HG03095 (cell line): ENCODE data around the gene TBC1D8.

Source experiments
- ATAC-seq: cut with Tn5 transposase; IDR thresholded peaks from one replicate; pipeline ENCODE4 v1.9.1; 2021; ENCODE audit warnings: moderate library complexity; ENCODE audit not compliant: unreplicated experiment

The TBC1D8 gene

GRCh38 chr2:101113441-101114267 is 37.5 kb downstream of the TBC1D8 start:
- no peak for ATAC-seq

GRCh38 chr2:101112772-101113157 is 38.4 kb downstream of the TBC1D8 start:
- no peak for ATAC-seq

DNA sequence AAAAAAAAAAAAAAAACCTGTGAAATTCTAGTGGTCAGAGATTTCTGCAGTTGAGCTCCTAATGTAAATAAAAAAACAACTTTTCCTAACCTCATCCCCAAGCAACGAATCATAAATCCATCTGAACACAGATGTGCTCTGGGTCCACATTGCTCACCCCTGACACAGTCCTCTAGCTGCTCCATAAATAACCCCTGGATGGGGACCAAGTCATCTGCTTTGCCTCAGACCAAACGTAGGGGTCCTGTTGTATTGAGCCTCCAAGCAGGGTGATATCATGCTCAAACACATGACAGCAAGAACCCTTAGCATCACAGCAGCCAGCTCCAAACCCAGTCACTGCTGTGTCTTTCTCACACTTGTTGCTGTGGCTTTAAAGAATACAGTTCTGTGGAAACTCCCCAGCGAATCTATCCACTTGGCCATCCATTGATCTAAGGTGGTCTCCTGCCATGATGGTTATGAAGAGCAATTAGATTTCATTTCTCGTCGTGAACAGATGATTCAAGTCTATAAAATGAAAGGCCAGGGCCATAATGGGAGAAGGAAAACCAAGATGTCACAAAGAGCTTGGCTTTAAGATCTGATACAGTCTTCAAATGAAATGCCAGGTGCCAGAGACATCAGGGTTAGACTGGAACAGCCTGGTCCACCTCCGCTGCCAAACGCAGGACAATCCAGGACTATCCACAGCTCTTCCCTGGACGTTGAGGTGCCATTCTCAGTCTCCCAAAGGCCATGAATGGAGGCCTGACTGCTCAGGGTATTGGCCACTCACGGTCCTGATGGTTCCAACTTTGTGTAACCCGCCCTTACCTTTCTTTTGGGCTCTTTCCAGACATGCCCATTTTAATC is 39.0 kb downstream of the TBC1D8 start:
- ATAC-seq = no peak

DNA sequence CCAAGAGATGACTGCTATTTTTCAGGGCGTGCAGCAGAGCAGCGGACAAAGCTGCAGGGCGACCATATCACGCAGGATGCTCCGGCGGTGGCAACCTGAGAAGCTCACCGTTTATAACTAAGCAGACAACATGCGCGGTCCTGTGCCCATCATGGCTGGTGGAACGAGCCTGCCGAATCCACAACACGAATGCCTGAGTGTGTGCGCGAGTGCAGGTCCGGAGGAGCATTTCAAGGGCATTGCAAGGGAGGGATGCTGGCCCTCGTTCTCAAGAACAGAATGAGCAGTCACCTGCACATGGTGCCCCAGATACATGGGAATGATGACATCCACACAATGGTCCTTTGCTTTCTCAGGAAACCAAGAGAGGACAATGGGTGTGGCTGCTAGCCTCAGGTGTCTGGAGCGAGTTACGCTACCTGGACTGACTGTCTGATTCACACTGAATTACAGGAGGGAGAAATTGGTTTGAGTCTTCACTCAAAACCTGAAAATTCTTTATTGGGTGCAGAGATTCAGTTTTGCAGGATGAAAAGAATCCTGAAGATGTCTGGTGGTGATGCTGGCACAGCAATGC is 39.8 kb downstream of the TBC1D8 start:
- no peak for ATAC-seq

- no peak for ATAC-seq
Observed at GRCh38 chr2:101109451-101110118, 41.6 kb downstream of the TBC1D8 start.

DNA sequence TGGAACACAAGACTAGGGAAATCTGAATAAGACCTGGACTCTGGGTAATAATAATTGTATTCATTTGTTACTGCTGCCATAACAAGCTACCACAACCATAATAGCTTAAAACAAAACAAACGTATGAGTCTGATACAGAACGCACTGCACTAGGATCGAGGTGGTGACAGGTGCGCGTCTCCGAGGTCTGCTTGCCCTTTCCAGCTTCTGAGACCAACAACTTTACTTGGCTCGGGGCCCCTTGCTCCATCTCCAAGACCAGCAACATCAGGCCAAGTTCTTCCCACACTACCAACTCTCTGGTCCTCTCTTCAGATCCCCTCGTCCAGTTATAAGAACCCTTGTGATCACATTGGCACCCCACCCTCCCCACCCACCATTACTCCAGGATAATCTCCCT is 42.8 kb downstream of the TBC1D8 start:
- no peak for ATAC-seq

DNA sequence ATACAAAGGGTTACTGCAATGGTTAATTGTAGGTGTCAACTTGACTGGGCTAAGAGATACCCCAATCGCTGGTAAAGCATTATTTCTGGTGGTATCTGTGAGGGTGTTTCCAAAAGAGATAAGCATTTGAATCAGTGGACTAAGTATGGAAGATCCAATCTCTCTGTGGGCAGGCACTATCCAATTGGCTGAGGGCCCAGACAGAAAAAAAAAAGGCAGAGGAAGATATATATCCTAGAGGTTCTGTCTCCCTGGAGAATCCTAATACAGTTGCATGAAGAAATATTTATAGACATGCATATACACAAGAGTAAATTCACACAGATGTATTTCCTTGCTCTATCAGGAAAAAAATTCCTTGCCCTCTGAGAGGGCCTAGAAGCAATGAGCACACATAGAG is 43.9 kb downstream of the TBC1D8 start:
- no peak for ATAC-seq

DNA sequence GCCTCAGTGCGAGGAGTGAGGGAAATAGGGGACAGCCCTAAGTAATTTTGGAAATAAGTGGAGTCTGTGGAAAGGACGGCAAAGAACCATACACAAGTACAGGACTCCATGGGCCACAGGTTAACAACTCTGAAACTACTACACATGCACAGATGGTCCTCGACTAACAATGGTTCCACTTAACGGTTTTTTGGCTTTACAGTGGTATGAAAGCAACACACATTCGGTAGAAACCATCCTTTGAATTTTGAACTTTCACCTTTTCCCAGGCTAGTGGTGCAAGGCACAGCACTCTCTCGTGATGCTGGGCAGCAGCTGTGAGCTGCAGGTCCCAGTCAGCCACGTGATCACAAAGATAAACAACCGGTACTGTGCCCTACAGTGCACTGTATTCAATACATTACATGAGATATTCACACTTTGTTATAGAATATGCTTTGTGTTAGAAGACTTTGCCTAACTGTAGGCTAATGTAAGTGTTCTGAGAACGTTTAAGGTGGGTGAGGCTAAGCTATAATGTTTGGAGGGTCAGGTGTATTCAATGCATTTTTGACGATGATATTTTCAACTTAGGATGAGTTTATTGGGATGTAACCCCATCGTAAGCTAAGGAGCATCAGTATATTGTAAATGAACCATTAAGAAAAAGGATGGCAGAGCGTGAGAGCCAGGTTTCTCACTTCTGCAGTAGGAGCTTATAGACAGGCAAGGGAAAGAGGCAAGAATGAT is 44.6 kb downstream of the TBC1D8 start:
- ATAC-seq = no peak

DNA sequence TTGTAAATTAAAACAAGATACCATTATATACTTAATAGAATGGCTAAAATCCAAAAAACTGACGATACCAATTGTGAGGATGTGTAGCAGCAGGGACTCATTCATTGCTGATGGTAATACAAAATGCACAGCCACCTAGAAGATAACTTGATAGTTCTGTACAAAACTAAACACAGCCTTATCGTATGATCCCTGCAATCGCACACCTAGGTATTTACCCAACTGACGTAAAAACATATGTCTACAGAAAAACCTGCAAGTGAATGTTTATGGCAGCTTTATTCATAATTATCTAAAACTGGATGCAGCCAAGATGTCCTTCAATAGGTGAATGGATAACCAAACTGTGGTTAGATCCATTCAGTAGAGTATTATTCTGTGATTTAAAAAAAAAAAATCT is 45.5 kb downstream of the TBC1D8 start:
- ATAC-seq = no peak

- ATAC-seq = no peak
Observed at GRCh38 chr2:101097638-101098037, 53.5 kb downstream of the TBC1D8 start.

- no peak for ATAC-seq
Observed at GRCh38 chr2:101096619-101097142, 54.5 kb downstream of the TBC1D8 start.

DNA sequence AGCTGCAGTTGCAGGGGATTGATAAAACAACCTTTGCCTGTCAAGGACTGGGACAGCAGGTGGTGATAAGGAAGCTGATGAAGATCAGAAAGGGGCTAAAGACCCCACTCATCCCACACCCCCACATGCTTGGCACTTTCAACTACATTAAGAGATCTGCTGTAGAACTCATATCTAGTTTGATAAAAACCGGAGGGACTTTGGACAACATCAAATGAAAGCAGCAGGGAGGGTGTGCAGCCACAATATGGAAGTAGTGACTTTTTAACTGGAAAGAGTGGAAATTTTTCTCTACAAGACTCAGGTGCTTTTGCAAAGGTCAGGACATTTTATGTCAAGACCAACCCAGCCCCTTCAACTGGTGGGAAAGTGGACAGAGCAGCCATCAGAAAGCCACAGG is 56.8 kb downstream of the TBC1D8 start:
- ATAC-seq = no peak

GRCh38 chr2:101089942-101090799 is 61.0 kb downstream of the TBC1D8 start:
- no peak for ATAC-seq

DNA sequence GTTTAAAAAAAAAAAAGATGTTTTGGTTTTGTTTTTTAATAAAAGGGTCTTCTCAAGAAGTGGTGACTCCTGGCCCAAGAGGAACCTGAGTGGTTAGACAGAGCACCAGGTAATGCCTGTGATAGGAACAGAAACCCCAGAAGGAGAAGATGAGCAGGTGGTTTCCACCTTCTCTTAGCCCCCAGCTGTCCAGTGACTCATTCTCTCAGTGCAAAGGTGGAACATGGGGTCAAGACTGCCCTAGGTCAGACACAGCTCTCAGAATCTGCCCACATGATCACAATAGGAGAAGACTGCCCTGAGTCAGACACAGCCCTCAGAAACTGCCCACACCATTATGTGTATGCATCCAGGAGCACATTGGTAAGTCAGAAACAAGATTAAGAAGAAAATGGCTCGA is 61.8 kb downstream of the TBC1D8 start:
- ATAC-seq = peak; percentile 98

DNA sequence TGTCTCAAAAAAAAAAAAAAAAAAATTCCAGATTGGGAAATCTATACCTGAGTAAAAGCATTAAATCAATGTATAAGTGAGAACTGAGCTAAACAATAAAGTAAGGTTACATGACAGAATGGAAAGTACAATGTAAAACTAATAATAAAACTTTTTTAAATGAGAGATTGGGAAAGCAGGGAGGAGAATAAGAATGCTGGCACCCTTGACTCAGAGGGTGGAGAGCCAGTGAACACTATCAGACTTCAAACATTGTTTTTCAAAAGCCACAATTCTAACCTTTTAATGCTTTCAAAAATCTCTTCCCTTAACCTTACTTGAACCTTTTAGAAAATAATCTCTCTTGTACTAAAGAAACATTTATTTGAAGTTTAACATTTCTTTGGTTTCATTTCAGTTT is 63.5 kb downstream of the TBC1D8 start:
- ATAC-seq = no peak

DNA sequence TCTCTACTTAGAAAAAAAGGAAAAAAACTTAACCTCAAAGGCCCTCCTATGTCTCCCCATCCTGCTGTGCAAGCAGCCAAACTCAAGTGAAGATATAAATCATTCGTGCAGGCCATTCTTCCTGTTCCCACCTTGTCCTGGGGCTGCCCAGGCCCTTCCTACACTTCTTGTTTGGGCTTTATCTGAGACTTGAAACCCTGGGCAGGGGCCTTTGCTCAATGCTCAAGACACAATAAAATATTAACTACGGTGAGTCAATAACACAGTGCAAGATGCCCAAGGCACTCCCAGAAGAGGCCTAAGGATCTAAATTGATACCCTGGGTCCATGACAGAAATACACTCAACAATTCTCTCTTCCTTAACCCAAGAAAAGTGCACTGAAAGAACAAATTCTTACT is 67.6 kb downstream of the TBC1D8 start:
- ATAC-seq = no peak

GRCh38 chr2:101082998-101083397 is 68.2 kb downstream of the TBC1D8 start:
- ATAC-seq = no peak

- no peak for ATAC-seq
Observed at GRCh38 chr2:101081375-101081907, 69.7 kb downstream of the TBC1D8 start.
